Measurements from ENCODE around the gene TTC7B.

The TTC7B gene

GRCh38 chr14:90496379-90496778 is 319.9 kb downstream of the TTC7B start:
- DNase-seq = no peak

DNA sequence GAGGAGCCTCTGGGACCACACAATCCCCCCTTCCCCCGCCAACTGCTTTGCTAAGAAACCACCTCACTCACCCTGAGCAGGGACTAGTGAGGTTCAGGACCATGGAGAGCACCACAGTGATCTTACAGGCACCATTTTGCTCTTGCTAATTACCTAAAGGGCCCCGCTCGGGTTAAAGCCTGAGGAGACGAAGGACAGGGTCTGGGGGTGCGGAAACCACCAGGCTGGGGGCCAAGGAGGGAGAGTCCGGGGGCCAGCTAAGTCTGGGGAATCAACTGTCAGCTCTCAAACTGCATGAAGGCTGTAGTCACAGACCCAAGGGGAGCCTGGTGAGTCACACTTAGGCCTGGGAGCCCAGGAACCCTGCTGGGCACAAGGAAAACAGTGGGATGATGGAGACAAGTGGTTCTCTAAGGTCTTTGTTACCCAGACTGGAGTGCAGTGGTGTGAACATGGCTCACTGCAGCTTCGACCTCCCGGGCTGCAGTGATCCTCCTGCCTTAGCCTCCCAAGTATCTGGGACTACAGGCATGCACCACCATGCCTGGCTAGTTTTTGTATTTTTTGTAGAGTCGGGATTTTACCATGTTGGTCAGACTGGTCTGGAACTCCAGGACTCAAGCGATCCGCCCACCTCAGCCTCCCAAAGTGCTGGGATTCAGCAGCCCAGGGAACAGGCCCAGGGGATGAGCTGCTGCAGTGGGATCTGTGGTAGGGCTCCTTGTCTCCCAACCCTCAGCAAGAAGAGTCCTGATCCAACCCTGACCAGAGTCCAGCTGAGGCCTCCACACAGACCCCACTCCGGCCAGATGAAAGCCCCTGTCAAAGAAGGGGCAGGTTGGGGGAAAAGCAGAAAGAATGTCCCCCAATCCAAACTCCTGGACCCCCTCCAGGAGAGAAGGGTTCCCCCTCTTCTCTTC is 320.6 kb downstream of the TTC7B start:
- peak; percentile 46 for DNase-seq

DNA sequence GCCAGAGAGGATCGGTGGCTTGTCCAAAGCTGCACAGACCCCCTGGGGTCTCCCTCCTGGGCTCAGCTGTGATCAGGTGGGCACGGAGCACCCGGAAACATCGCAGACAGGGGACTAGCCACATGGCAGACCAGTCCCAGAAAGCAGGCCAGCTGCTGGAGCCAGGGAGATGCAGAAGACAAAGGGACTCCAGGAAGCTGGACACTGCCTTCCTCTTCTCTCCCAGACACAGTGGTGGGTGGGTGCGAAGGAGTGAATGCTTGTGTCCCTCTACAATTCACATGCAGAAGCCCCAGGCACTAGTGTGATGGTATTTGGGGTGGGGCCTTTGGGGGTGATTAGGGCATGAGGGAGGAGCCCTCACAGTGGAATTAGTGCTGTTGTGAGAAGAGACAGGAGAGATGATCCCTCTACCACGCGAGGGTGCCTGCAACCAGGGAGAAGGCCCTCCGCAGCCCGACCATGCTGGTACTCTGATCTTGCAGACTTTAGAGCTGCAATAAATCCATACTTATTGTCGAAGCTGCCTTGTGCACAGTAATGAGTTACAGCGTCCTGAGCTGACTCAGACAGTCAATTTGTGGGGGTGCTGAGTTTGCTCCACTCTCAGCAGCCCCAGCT is 324.2 kb downstream of the TTC7B start:
- DNase-seq = no peak

DNA sequence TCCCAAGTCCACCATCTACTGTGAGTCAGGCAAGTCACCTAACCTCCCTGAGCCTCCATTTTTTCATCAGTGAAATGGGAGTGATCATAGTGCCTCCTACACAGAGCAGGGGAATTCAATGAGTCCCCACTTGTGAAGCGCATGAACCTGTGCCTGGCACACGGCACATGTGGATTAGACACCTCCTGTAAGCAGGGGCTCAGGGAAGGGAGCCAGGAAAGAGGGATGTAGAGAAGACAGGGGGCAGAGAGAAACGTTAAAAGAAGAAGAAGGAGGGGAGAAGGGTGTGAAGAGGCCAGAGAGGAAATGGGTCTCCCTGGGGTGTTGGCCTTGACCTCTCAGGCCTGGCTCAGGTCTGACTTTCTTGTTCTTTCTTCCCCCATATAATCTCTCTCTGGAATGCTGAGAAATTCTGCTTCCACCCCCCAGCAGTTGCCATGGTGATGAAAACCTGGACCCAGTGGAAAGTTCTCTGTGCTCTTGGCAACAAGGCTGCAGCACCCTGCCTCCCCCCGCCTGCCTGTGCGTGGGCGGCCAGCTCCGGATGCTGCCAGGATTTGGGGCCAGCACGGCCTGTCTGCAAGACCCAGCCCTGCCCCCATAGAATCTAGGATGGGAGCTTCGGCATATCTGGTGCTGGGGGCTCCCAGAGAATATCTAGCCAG is 324.9 kb downstream of the TTC7B start:
- no peak for DNase-seq

GRCh38 chr14:90490720-90491050 is 325.5 kb downstream of the TTC7B start:
- no peak for DNase-seq

DNA sequence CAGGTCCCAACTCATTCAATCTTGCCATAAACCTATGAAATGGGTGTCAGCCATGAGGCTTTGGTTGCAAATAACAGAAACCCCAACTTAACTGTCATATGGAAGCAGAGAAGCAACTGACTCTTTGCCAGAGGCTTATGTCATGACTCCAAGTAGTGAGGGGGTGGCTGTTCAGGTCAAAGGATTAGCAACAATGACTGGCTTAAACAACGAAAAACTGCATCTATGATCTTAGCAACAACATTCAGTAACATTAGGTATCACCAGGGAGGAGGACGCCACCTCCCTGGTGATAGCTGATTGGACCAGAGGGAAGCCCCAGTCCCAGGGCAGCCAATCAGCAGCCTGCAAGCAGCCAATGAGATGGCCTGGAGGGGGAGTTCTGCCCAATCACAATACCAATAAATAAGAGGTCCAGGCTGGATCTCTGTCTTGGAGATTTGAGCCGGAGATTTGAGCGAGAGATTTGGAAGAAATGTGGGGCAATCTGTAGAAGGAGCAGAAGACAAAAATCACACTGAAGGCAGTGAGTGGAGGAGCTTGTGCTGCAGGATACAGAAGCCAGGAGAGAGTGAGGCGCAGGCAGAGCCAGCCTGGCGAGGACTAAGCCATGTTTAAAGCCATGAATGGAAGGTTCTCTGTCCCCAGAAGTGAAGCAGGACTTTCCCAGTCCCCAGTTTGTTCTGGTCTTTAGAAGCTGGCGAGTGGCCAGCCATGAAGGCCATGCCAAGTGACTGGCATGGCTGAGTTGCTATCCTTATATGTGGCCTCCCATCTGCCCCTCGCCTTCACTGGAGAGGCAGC is 326.1 kb downstream of the TTC7B start:
- DNase-seq = no peak

- no peak for DNase-seq
Observed at GRCh38 chr14:90489306-90489705, 326.9 kb downstream of the TTC7B start.

DNA sequence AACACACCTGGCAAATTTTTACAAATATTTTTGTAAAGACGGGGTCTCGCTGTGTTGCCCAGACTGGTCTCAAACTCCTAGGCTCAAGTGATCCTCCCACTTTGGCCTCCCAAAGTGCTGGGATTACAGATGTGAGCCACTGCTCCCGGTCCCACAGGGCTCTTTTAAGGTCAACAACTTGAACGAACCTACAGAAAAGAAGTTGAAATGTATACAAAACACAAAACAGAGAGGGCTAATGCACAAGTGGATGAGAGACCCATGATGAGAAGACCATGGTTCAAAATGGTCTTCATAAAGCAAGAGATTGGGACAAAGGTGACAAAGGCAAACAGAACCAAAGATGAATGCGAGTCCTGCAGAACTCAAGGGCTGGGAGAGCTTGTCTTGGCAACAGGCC is 328.0 kb downstream of the TTC7B start:
- DNase-seq = no peak

DNA sequence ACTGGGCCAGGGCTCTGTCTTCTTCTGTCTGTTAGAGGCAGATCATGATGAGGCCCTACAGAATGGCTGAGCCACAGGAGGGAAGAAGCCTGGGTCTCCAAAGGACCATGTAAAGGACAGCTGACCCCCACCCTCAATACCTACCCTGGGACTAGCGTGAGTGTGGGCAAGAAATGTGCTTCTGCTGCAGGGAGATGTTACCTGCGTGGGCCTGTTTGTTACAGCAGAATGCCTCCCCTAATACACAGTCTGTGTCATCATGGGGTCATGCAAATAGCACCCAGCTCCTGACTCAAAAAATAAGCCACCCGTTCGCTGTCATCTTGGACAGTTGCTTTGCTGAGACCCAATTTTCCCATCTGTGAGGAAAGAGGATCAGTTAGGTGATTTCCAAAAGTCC is 328.8 kb downstream of the TTC7B start:
- no peak for DNase-seq

DNA sequence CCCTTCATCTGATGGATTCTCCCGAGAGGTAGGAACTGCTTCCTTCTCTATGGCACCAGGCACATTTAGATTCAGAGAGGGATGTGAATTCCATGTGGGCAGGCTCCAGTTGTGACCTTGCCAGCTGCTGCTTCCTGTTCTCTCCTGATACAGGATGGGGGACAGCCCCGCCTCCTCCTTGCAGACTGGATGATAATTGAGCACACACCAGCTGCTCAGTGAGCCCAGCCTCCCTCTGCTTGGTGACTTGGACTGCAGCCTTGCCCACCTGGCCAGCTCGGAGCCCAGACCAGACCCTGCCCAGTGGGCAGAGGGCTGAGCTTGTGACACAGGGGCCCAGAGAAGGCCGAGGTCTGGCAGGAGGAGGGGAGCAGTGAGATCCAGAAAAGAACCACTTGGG is 329.2 kb downstream of the TTC7B start:
- DNase-seq = no peak

DNA sequence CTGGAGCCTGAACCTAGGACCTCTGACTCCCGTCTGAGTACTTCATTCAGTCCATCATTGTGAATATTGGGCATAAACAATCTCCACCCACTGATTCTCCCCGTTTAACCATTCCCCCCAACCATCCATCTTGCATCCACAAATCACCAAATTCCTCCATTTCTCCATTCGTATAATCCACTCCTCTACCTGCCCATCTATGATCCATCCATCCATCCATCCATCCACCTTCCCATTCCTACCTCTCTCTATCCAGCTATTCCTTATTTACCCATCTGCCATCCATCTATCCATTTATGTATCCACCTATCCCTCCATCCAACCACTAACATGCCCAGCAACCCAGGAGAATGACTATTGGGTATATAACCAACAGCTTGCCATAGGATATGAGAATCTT is 331.9 kb downstream of the TTC7B start:
- no peak for DNase-seq

- no peak for DNase-seq
Observed at GRCh38 chr14:90483571-90483974, 332.7 kb downstream of the TTC7B start.

DNA sequence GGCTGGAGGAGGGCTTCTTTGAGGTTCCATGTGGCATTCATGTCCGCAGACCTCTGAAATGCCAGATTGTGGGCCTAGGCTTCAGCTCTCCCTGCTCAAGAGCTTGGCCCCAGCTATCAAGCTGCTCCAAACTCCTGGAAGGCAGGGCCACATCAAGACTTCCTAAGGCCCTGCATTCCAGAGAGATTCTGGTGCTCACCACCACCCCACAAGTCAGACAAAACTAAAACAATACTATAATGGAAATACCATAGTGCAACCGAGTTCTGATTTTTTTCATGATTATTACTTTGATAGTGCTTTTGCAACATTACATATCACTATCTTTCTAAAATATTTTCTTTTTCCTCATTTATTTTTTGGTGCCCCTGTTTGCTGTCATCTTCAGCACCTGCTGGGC is 333.1 kb downstream of the TTC7B start:
- no peak for DNase-seq

GRCh38 chr14:90475298-90475697 is 340.9 kb downstream of the TTC7B start:
- no peak for DNase-seq

Data from activated CD4-positive, alpha-beta T cell treated with anti-CD3 and anti-CD28 coated beads, Interleukin-2, Interleukin-6, amounts not matched to agents 100 ng/mL and 50 ng/mL, durations not matched to agents 16 hours and 8 hours (primary cell).